SK-N-SH (cell line): ENCODE measurements around the gene LPCAT3. TPM values are rescaled to one million over a fixed set of nuclear protein-coding genes. Genes with fewer than 3 reads are reported as not detected.

ENCODE experiments used
- CTCF ChIA-PET: fragments of 300-600, 350-600 bp; formaldehyde crosslinking; extraction: SDS; loops from one replicate; lab custom pipeline; 2021; lab: Yijun Ruan, JAX
- POLR2A ChIA-PET: fragments of 350-600 bp; sonication (Branson Sonifier 250); formaldehyde crosslinking; extraction: SDS; loops from one replicate; lab custom pipeline; 2020; ENCODE audit warnings: antibody characterized with exemption, inconsistent platforms; lab: Yijun Ruan, JAX
- DNase-seq: peaks from one replicate; pipeline ENCODE4 v3.0.0; 2012
- H2AFZ ChIP-seq: fragments of 200-600 bp; sonication (generic); 2 replicates; pipeline ENCODE4 v1.8.1; 2016; ENCODE audit warnings: antibody characterized with exemption, mild to moderate bottlenecking, low read depth
- H3F3A ChIP-seq: fragments of 200-600 bp; sonication (generic); replicated peaks from 2 replicates; pipeline ENCODE3; 2016; ENCODE audit warnings: antibody characterized with exemption, mild to moderate bottlenecking; ENCODE audit not compliant: insufficient read depth
- H3K27ac ChIP-seq, 2 experiments: fragments of 200-500 bp in 1 of 2; fragments of 200-600 bp in 1 of 2; sonication (Bioruptor generic) in 1 of 2; sonication (generic), shearing (Covaris generic) in 1 of 2; 2 replicates each; pipeline versions ENCODE4 v1.5.1 to v1.6.1; 2014 to 2016; ENCODE audit warnings: low read depth in 2 of 2, inconsistent platforms in 1 of 2, low read length in 1 of 2, mild to moderate bottlenecking in 1 of 2, mixed read lengths in 1 of 2
- H3K27me3 ChIP-seq: fragments of 200-600 bp; sonication (generic), shearing (Covaris generic); 2 replicates; pipeline ENCODE4 v1.6.1; 2016; ENCODE audit warnings: mixed run types; ENCODE audit not compliant: insufficient read depth
- H3K36me3 ChIP-seq, 2 experiments: fragments of 200-500 bp in 1 of 2; fragments of 200-600 bp in 1 of 2; sonication (Bioruptor generic) in 1 of 2; sonication (generic) in 1 of 2; replicated peaks in 1 of 2; 2 replicates each; pipeline versions ENCODE3 to v1.5.1; 2014 to 2016; ENCODE audit warnings: low read length in 1 of 2, mild to moderate bottlenecking in 1 of 2; ENCODE audit not compliant: insufficient read depth in 2 of 2, control insufficient read depth in 1 of 2
- H3K4me1 ChIP-seq, 2 experiments: fragments of 200-500 bp in 1 of 2; fragments of 200-600 bp in 1 of 2; sonication (Bioruptor generic) in 1 of 2; sonication (generic), shearing (Covaris generic) in 1 of 2; 2 replicates each; pipeline versions ENCODE4 v1.5.1 to v1.6.1; 2014 to 2016; ENCODE audit warnings: low read depth in 1 of 2, low read length in 1 of 2, mixed run types in 1 of 2; ENCODE audit not compliant: insufficient read depth in 2 of 2, control insufficient read depth in 1 of 2
- H3K4me2 ChIP-seq: fragments of 200-600 bp; sonication (generic), shearing (Covaris generic); 2 replicates; pipeline ENCODE4 v1.6.1; 2017; ENCODE audit warnings: mixed run types
- H3K4me3 ChIP-seq, 2 experiments: fragments of 200-500 bp in 1 of 2; fragments of 200-600 bp in 1 of 2; sonication (Bioruptor generic) in 1 of 2; sonication (generic), shearing (Covaris generic) in 1 of 2; 2 replicates each; pipeline versions ENCODE4 v1.5.1 to v1.8.1; 2014 to 2016; ENCODE audit warnings: low read depth in 2 of 2, inconsistent platforms in 1 of 2, low read length in 1 of 2, mild to moderate bottlenecking in 1 of 2, mixed read lengths in 1 of 2, moderate library complexity in 1 of 2
- H3K79me2 ChIP-seq: fragments of 200-600 bp; sonication (generic); 2 replicates; pipeline ENCODE4 v1.8.1; 2017; ENCODE audit warnings: mild to moderate bottlenecking; ENCODE audit not compliant: insufficient read depth
- H3K9ac ChIP-seq: fragments of 200-600 bp; sonication (generic); 2 replicates; pipeline ENCODE4 v1.6.1; 2017; ENCODE audit warnings: mixed run types
- H3K9me2 ChIP-seq: fragments of 200-600 bp; sonication (generic); 2 replicates; pipeline ENCODE4 v1.6.1; 2017; ENCODE audit warnings: mixed run types
- H3K9me3 ChIP-seq: fragments of 200-600 bp; sonication (generic); 2 replicates; pipeline ENCODE4 v1.6.1; 2017; ENCODE audit warnings: mixed run types, mild to moderate bottlenecking, moderate library complexity
- H4K20me1 ChIP-seq: fragments of 200-600 bp; sonication (generic); 2 replicates; pipeline ENCODE4 v1.6.1; 2017; ENCODE audit warnings: mild to moderate bottlenecking, mixed run types; ENCODE audit not compliant: insufficient read depth
- CHD2 ChIP-seq: fragments of 150-350 bp; IDR thresholded peaks from 2 replicates; pipeline ENCODE4 v1.6.1; 2018; ENCODE audit warnings: low read length; ENCODE audit not compliant: partially characterized antibody
- CTCF ChIP-seq: fragments of 200-600 bp; sonication (generic); IDR thresholded peaks from 2 replicates; pipeline ENCODE4 v1.6.1; 2017; ENCODE audit warnings: antibody characterized with exemption, mild to moderate bottlenecking, moderate library complexity
- EP300 ChIP-seq, 2 experiments: IDR thresholded peaks; 2 replicates each; pipeline versions ENCODE4 v1.4.0 to v1.6.1; 2012; ENCODE audit warnings: borderline replicate concordance in 1 of 2, low read depth in 1 of 2, low read length in 1 of 2
- EZH2phosphoT487 ChIP-seq: fragments of 200-600 bp; sonication (generic); IDR thresholded peaks from 2 replicates; pipeline ENCODE4 v1.6.1; 2017; ENCODE audit warnings: low read depth, mixed run types, mild to moderate bottlenecking, antibody characterized with exemption, moderate library complexity, borderline replicate concordance
- GABPA ChIP-seq: IDR thresholded peaks from 2 replicates; pipeline ENCODE4 v1.4.0; 2012; ENCODE audit warnings: low read depth, mild to moderate bottlenecking
- GATA2 ChIP-seq: sonication (generic); formaldehyde crosslinking; IDR thresholded peaks from 2 replicates; pipeline ENCODE4 v1.5.0; 2020; ENCODE audit warnings: mild to moderate bottlenecking, missing genetic modification reagents
- MEF2A ChIP-seq: IDR thresholded peaks from 2 replicates; pipeline ENCODE4 v1.4.0; 2012; ENCODE audit warnings: low read depth, borderline replicate concordance
- MXI1 ChIP-seq: IDR thresholded peaks from 2 replicates; pipeline ENCODE4 v1.6.1; 2012; ENCODE audit warnings: mild to moderate bottlenecking, low read depth, low read length, improper control_type of control experiment
- PBX3 ChIP-seq: IDR thresholded peaks from 2 replicates; pipeline ENCODE4; 2012
- POLR2AphosphoS5 ChIP-seq: IDR thresholded peaks from 2 replicates; pipeline ENCODE4 v1.6.1; 2012; ENCODE audit warnings: low read depth, low read length
- REST ChIP-seq: IDR thresholded peaks from 2 replicates; pipeline ENCODE4 v1.6.1; 2012; ENCODE audit warnings: mild to moderate bottlenecking, low read depth, low read length, moderate library complexity
- RXRA ChIP-seq: IDR thresholded peaks from 2 replicates; pipeline ENCODE4 v1.4.0; 2012; ENCODE audit warnings: low read depth, mild to moderate bottlenecking, borderline replicate concordance
- SIN3A ChIP-seq: IDR thresholded peaks from 2 replicates; pipeline ENCODE4 v1.6.1; 2012; ENCODE audit warnings: low read depth, mild to moderate bottlenecking, low read length, moderate library complexity, borderline replicate concordance
- SMC3 ChIP-seq: IDR thresholded peaks from 2 replicates; pipeline ENCODE4 v1.6.1; 2012; ENCODE audit warnings: low read depth, low read length, improper control_type of control experiment
- TAF1 ChIP-seq: IDR thresholded peaks from 2 replicates; pipeline ENCODE4 v1.6.1; 2012; ENCODE audit warnings: low read depth, mild to moderate bottlenecking, low read length, moderate library complexity, borderline replicate concordance
- TCF12 ChIP-seq: IDR thresholded peaks from 2 replicates; pipeline ENCODE4 v1.4.0; 2012
- USF2 ChIP-seq: fragments of 150-350 bp; IDR thresholded peaks from 2 replicates; pipeline ENCODE4 v1.6.1; 2017; ENCODE audit warnings: antibody characterized with exemption, low read length, low read depth, borderline replicate concordance
- YY1 ChIP-seq: IDR thresholded peaks from 2 replicates; pipeline ENCODE4 v1.4.0; 2012; ENCODE audit warnings: low read depth, mild to moderate bottlenecking
- WGBS: methylation state at CpG from one replicate; pipeline ENCODE4 v1.1.6; 2017; ENCODE audit warnings: low lambda C conversion rate; 5-methylcytosine and 5-hydroxymethylcytosine counted together
- polyA plus RNA-seq, 3 experiments: library from polyadenylated mRNA; depleted of rRNA; stranded (reverse); fragments of >200 nt; gene quantifications; 2 replicates each; pipeline ENCODE4 v1.2.3, GENCODE V29; 2012

The LPCAT3 gene
- polyA plus RNA-seq, 1 of the 3 experiments (the other 2 are of a cell fraction) = 23.8 TPM

GRCh38 chr12:7067096-7067495 is 48.8 kb upstream of the LPCAT3 start:
- H3K36me3 ChIP-seq = no peaks in the 10 kb centered on the region
- ChIA-PET CTCF (no interaction called here), POLR2A (no interaction called here)
- H3K9ac ChIP-seq = no peak overlapping the region
- no peak for DNase-seq
- no peak overlapping the region for H3K4me3 ChIP-seq
- WGBS = 41% methylated on average over 7 of the region's 7 CpGs
- no peak overlapping the region for H2AFZ ChIP-seq
- TF ChIP-seq EP300 (IDR thresholded peaks at IDR 0.05; ENCODE audit: borderline replicate concordance in 1 of 2, low read depth in 1 of 2, low read length in 1 of 2) (no peak), YY1 (no peak), GATA2 (CRISPR knock-in tag) (no peak), RXRA (no peak), SMC3 (no peak), POLR2AphosphoS5 (no peak), MEF2A (no peak), GABPA (no peak), MXI1 (no peak), SIN3A (no peak), CHD2 (no peak), CTCF (no peak), PBX3 (no peak), USF2 (no peak), TCF12 (no peak), TAF1 (no peak), REST (no peak), EZH2phosphoT487 (no peak)
- no peak overlapping the region for H3K4me2 ChIP-seq
- H4K20me1 ChIP-seq = no peaks in the 10 kb centered on the region
- no peaks in the 10 kb centered on the region for H3K79me2 ChIP-seq
- H3K9me2 ChIP-seq = no peaks in the 10 kb centered on the region
- no peaks in the 10 kb centered on the region for H3K9me3 ChIP-seq
- no peak overlapping the region for H3K27ac ChIP-seq
- H3K27me3 ChIP-seq = peaks cover 8% of the 10 kb centered on the region; the same call in 1 of the 2 replicates
- no peaks in the 10 kb centered on the region for H3F3A ChIP-seq
- H3K4me1 ChIP-seq = no peaks in the 10 kb centered on the region; a peak in 1 of 4 replicates
